GM19025 (cell line): ENCODE results near the gene EPM2AIP1.
"Not testable (repeated sequence)": the region's sequence is repeated elsewhere in the genome, so short reads cannot be mapped to it uniquely, and the experiment has no call there.

Experiments used
- ATAC-seq: cut with Tn5 transposase; IDR thresholded peaks from one replicate; pipeline ENCODE4 v1.9.1; 2021; ENCODE audit warnings: mild to moderate bottlenecking, low read depth, moderate library complexity; ENCODE audit not compliant: unreplicated experiment

Gene EPM2AIP1

GRCh38 chr3:36956155-36956554 lies 36.8 kb downstream of the EPM2AIP1 start:
- no peak for ATAC-seq

- no peak for ATAC-seq
These were observed 38.3 kb downstream of the EPM2AIP1 start for GRCh38 chr3:36954452-36955134.

- ATAC-seq, result not testable (repeated sequence)
These were observed 45.1 kb downstream of the EPM2AIP1 start for GRCh38 chr3:36947814-36948213.

- ATAC-seq, result no peak
These were observed 47.5 kb downstream of the EPM2AIP1 start for GRCh38 chr3:36945333-36945980.

DNA sequence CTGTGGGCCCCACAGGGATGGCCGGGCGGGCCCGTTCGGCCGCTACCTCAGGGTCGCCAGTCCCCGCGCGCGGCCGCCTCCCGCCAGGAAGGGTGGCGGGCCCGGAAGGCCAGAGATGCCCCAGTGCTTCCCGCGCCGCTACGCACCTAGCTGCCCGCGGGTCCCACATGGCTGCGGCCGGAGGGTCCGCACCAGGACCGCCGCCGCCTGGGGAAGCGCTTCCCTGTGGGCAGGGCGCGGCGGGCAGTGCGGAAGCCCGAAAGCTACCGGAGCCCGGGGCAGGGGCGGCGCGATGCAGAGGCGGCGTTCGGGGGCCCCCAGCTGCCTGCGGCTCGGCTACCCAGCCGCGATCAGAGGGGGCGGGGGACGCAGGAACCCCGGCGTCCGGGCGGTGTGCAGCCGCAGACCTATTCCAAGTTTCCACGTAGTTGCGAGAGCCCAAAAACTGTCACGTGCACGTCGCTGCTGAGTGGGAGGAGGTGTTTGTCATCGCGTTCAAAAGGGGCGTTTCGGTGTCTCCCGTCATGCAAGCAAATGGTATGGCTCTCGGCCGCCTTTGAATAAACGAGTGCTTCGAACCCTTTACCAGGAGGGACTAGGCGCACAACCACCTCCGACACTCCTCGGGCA lies 48.2 kb downstream of the EPM2AIP1 start, which contains the start of gene TRANK1:
Gene TRANK1 (minus strand): TSS at position 414 of the 630 bp plus-strand sequence. CDS start 245 bp downstream, at position 169.
- peak; percentile 56 for ATAC-seq

GRCh38 chr3:36944012-36944640 lies 48.8 kb downstream of the EPM2AIP1 start:
- peak; percentile 55 for ATAC-seq

GRCh38 chr3:36943601-36944000 lies 49.3 kb downstream of the EPM2AIP1 start:
- no peak for ATAC-seq

GRCh38 chr3:36942638-36943248 lies 50.2 kb downstream of the EPM2AIP1 start:
- no peak for ATAC-seq

DNA sequence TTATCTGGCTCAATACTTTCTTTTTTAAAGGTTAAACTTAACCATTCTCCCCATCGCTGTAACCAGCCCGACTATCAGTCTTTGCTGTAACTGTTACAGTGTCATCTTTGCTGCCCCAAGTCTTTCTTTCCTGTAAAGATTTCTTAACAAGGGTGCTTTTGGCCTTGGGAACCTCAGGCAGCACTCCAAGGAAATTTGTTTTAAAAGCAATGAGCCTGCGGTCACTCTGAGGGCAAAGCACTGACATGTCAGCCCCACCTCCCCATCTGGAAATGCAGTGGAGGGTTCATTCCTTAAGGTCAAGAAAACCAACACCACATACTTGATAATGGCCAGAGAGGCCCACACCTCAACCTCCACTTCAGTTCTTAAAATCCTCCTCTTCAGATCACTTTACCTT lies 51.3 kb downstream of the EPM2AIP1 start:
- ATAC-seq, result no peak

GRCh38 chr3:36941162-36941561 lies 51.8 kb downstream of the EPM2AIP1 start:
- ATAC-seq, result no peak

- no peak for ATAC-seq
These were observed 55.4 kb downstream of the EPM2AIP1 start for GRCh38 chr3:36937492-36937891.
